GM21737 (cell line): ENCODE data around the gene RPL28.

Experiments used
- ATAC-seq: cut with Tn5 transposase; IDR thresholded peaks from one replicate; pipeline ENCODE4 v1.9.1; 2021; ENCODE audit warnings: mild to moderate bottlenecking, moderate library complexity; ENCODE audit not compliant: unreplicated experiment

RPL28 gene

GRCh38 chr19:55353356-55353802, 32.4 kb upstream of the RPL28 start:
- ATAC-seq: no peak

GRCh38 chr19:55353803-55354697, 31.7 kb upstream of the RPL28 start:
- ATAC-seq: no peak

GRCh38 chr19:55354698-55355212, 31.0 kb upstream of the RPL28 start, which contains the start of gene COX6B2:
Gene COX6B2 (minus strand): TSS chr19:55354719. CDS start chr19:55354521, 198 bp downstream.
- no peak for ATAC-seq

- no peak for ATAC-seq
These were observed 30.4 kb upstream of the RPL28 start for GRCh38 chr19:55355213-55355821.

- ATAC-seq: no peak
These were observed 27.2 kb upstream of the RPL28 start for GRCh38 chr19:55358493-55358892.

GRCh38 chr19:55358943-55359908, 26.5 kb upstream of the RPL28 start:
- ATAC-seq: no peak

GRCh38 chr19:55360902-55361301, 24.8 kb upstream of the RPL28 start:
- ATAC-seq: no peak

GRCh38 chr19:55362174-55362989, 23.4 kb upstream of the RPL28 start:
- no peak for ATAC-seq

GRCh38 chr19:55362990-55363716, 22.6 kb upstream of the RPL28 start, which contains the start of gene GARIN5B:
Gene GARIN5B (minus strand): TSS chr19:55363260. CDS start chr19:55363066, 194 bp downstream.
- ATAC-seq: no peak

GRCh38 chr19:55365245-55365644, 20.5 kb upstream of the RPL28 start:
- ATAC-seq: no peak

GRCh38 chr19:55365964-55366363, 19.8 kb upstream of the RPL28 start:
- no peak for ATAC-seq

GRCh38 chr19:55366790-55367189, 18.9 kb upstream of the RPL28 start:
- ATAC-seq: no peak

- ATAC-seq: no peak
These were observed 17.6 kb upstream of the RPL28 start for GRCh38 chr19:55368106-55368505.

- no peak for ATAC-seq
These were observed 16.8 kb upstream of the RPL28 start for GRCh38 chr19:55368701-55369563.

GRCh38 chr19:55369653-55370304, 16.0 kb upstream of the RPL28 start:
- ATAC-seq: no peak

GRCh38 chr19:55370305-55370988, 15.3 kb upstream of the RPL28 start, which contains the start of gene IL11:
Gene IL11 (minus strand): TSS chr19:55370463. CDS start chr19:55370310, 153 bp downstream.
- no peak for ATAC-seq
